ENCODE results near the gene BCL10. TPM values are rescaled to one million over a fixed set of nuclear protein-coding genes. Genes with fewer than 3 reads are reported as not detected.

BCL10 gene
- total RNA-seq, 1 experiment from 2014 or later: 30.4 TPM

DNA sequence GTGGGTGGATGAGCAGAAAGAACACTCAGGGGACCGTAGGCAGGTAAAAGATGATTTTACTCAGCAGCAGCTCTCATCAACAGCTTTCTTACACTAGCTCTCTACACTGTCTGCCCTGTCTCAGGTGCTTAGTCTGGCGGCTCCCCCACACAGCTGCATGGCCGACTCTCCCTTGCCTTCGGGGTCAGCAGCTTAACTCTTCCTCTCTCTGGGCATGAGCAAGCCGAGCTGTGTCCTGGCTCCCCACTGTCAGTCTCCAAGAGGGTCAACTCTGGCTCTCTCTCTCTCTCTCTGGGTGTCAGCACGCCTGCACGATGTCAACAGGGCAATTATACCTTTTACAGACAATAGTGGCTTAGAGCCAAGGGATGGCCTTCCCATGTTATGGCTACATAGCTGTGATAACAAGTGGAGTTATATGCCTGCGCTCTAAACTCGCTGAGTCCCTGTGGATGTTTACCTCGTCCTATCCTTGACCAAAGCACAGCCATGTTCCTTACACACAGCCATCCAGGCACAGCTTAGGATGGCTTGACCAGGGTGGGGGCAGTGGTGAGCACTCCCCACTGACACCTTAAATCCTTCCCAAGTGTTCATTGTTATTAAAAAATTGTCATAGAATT lies 3.1 kb upstream of the BCL10 start:
- Histone ChIP-seq H3K36me3 (ENCODE audit: low read depth) (peaks cover 6% of the 10 kb centered on the region), H2AFZ (no peak overlapping the region), H3K27ac (peak overlapping the region; percentile 86), H3K4me2 (peak overlapping the region; percentile 69), H4K20me1 (ENCODE audit: insufficient read depth) (peaks cover 8% of the 10 kb centered on the region; the same call in 1 of the 2 replicates), H3K4me1 (replicated peaks; ENCODE audit: insufficient read depth) (peaks cover 38% of the 10 kb centered on the region), H3K79me2 (ENCODE audit: low read depth) (peaks cover 24% of the 10 kb centered on the region), H3K4me3 (peak overlapping the region; percentile 20; the same call in 1 of the 2 replicates), H3K9me2 (ENCODE audit: insufficient read depth) (no peaks in the 10 kb centered on the region), H3K9me3 (ENCODE audit: insufficient read depth, low read depth) (peaks cover 4% of the 10 kb centered on the region), H3F3A (ENCODE audit: insufficient read depth, low read depth) (peaks cover 34% of the 10 kb centered on the region), H3K27me3 (ENCODE audit: insufficient read depth, low read depth) (no peaks in the 10 kb centered on the region)
- DNase-seq: no peak
- ChIA-PET POLR2A (ENCODE audit: unreplicated experiment) (interaction anchor here (0.6 kb wide), 1 partner anchor 1712 kb away, joined by 3 read pairs; no protein-coding TSS in a partner anchor), CTCF (no interaction called here)
- TF ChIP-seq, protein P1, sequence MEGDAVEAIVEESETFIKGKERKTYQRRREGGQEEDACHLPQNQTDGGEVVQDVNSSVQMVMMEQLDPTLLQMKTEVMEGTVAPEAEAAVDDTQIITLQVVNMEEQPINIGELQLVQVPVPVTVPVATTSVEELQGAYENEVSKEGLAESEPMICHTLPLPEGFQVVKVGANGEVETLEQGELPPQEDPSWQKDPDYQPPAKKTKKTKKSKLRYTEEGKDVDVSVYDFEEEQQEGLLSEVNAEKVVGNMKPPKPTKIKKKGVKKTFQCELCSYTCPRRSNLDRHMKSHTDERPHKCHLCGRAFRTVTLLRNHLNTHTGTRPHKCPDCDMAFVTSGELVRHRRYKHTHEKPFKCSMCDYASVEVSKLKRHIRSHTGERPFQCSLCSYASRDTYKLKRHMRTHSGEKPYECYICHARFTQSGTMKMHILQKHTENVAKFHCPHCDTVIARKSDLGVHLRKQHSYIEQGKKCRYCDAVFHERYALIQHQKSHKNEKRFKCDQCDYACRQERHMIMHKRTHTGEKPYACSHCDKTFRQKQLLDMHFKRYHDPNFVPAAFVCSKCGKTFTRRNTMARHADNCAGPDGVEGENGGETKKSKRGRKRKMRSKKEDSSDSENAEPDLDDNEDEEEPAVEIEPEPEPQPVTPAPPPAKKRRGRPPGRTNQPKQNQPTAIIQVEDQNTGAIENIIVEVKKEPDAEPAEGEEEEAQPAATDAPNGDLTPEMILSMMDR (conservative IDR thresholded peaks at IDR 0.05): no peak
- TF ChIP-seq EZH2 (IDR thresholded peaks at IDR 0.05; ENCODE audit: low read depth): no peak
- intact Hi-C loops (cut with micrococcal nuclease; ENCODE audit: unreplicated experiment): no loop called here
- no TSS peak for BruUV-seq (replicated peaks)

DNA sequence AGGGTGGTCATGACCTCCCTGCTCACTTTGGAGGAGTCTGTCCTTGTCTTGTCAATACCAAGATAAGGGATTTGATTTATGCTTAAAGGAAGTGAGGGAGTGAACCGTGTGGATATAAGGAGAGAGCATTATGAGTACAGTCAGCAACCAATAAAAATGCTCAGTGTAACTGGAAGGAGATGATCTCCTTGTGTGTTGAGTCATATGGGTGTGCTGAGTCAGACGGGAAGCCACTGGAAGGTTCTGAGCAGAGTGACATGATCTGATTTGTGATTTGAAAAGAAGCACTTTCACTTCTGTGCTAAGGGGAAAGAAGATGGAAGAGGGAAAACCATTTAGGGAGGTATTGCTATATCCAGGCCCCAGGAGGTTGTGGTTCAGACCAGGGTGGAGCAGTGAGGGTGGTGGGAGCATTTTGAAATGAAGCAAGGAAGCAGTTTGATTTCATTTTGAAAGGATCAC lies 2.5 kb upstream of the BCL10 start:
- DNase-seq: peak; percentile 38 to 94
- H2AFZ ChIP-seq: no peak overlapping the region
- no peak for TF ChIP-seq EZH2 (IDR thresholded peaks at IDR 0.05; ENCODE audit: low read depth)
- TF ChIP-seq, protein P1 (conservative IDR thresholded peaks at IDR 0.05): no peak
- peaks cover 31% of the 10 kb centered on the region for H3K79me2 ChIP-seq (ENCODE audit: low read depth)
- peaks cover 45% of the 10 kb centered on the region for H3K4me1 ChIP-seq (replicated peaks; ENCODE audit: insufficient read depth)
- H3K27ac ChIP-seq: peak overlapping the region; percentile 86
- H3K27me3 ChIP-seq (ENCODE audit: insufficient read depth, low read depth): no peaks in the 10 kb centered on the region
- peaks cover 13% of the 10 kb centered on the region; the same call in 1 of the 2 replicates for H4K20me1 ChIP-seq (ENCODE audit: insufficient read depth)
- peak overlapping the region; percentile 69 for H3K4me2 ChIP-seq
- intact Hi-C loops (cut with micrococcal nuclease; ENCODE audit: unreplicated experiment): no loop called here
- ChIA-PET POLR2A (ENCODE audit: unreplicated experiment) (interaction anchor here (0.6 kb wide), 1 partner anchor 1712 kb away, joined by 3 read pairs; no protein-coding TSS in a partner anchor), CTCF (no interaction called here)
- BruUV-seq (replicated peaks): no TSS peak
- peaks cover 4% of the 10 kb centered on the region for H3K9me3 ChIP-seq (ENCODE audit: insufficient read depth, low read depth)
- H3K36me3 ChIP-seq (ENCODE audit: low read depth): peaks cover 12% of the 10 kb centered on the region
- peak overlapping the region; percentile 20; the same call in 1 of the 2 replicates for H3K4me3 ChIP-seq
- H3F3A ChIP-seq (ENCODE audit: insufficient read depth, low read depth): peaks cover 41% of the 10 kb centered on the region
- no peaks in the 10 kb centered on the region for H3K9me2 ChIP-seq (ENCODE audit: insufficient read depth)

DNA sequence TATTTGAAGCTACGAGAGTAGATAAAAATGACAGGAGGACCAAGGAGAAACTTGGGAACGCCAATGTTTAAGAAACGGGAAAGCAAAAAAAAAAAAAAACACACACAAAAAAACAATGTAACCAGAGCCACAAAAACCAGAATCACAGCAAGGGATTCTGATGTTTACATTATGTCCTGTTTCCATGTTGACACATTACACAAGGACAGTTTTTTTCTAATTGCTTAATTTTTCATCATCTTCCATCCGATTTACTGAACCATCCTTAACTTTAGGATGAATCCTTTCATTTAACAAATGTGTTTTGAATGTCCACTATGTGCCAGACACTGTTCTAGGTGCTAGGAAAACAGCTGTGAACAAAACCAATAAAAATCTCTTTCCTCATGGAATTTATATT lies 1.4 kb upstream of the BCL10 start:
- no TSS peak for BruUV-seq (replicated peaks)
- TF ChIP-seq EZH2 (IDR thresholded peaks at IDR 0.05; ENCODE audit: low read depth): no peak
- TF ChIP-seq, protein P1 (conservative IDR thresholded peaks at IDR 0.05): no peak
- Histone ChIP-seq H3K27ac (peak overlapping the region; percentile 86), H4K20me1 (ENCODE audit: insufficient read depth) (peaks cover 14% of the 10 kb centered on the region; the same call in 1 of the 2 replicates), H3K27me3 (ENCODE audit: insufficient read depth, low read depth) (no peaks in the 10 kb centered on the region), H2AFZ (no peak overlapping the region), H3K9me2 (ENCODE audit: insufficient read depth) (no peaks in the 10 kb centered on the region), H3F3A (ENCODE audit: insufficient read depth, low read depth) (peaks cover 45% of the 10 kb centered on the region), H3K79me2 (ENCODE audit: low read depth) (peaks cover 42% of the 10 kb centered on the region), H3K4me1 (replicated peaks; ENCODE audit: insufficient read depth) (peaks cover 54% of the 10 kb centered on the region), H3K9me3 (ENCODE audit: insufficient read depth, low read depth) (peaks cover 4% of the 10 kb centered on the region), H3K4me2 (peak overlapping the region; percentile 79), H3K4me3 (no peak overlapping the region; the same call in 1 of the 2 replicates), H3K36me3 (ENCODE audit: low read depth) (peaks cover 14% of the 10 kb centered on the region)
- intact Hi-C loops (cut with micrococcal nuclease; ENCODE audit: unreplicated experiment): no loop called here
- CTCF ChIA-PET: no interaction called here
- no peak for DNase-seq
- POLR2A ChIA-PET (ENCODE audit: unreplicated experiment): interaction anchor here (0.6 kb wide), 1 partner anchor 303 kb away, joined by 5 read pairs; the partner anchor contains the start of gene CCN1
